ENCODE results near the gene PRODH.
"Not testable (repeated sequence)": the region's sequence is repeated elsewhere in the genome, so short reads cannot be mapped to it uniquely, and the experiment has no call there.

Gene PRODH

DNA sequence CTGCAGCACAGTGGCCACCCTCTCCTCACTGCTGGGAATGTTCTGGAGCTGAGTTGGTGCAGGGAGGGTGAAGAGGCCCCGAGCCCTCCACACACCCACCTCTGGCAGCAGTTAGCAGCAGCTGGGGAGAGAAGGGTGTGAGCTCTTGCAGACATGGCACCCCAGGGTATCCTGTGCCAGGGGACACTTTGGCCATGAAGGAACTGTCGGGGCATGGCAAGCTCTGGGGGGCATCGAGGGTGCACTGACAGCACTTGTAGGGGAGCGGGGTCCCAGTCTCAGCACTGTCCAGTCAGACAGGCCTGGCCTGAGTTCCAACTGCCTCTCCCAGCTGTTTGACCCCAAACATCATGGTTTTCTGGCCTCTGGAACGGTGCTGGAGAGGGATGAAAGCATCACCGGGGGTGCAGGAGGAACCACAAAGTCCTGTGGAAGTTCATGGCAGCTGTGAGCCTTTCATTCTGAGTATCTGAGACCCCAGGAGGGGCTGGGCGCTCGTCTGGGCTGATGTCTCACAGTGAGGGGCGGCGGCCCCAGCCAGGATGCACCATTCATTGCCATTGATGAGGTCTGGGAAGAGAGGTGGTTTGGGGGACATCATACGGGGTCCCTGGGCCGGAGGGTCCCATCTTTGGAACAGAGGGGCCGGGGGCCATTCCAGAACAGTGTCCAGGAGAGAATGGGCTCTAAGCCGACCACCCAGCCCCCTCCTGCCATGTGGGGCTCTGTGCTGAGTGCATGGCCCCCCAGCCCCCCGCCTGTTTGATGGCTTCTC, 20.2 kb upstream of the PRODH start:
- in situ Hi-C loops (cut with MboI; ENCODE audit: low sequenced_read_pairs): loop anchor here (25.0 kb wide), 2 partner anchors 506 to 856 kb away; no protein-coding TSS in a partner anchor

DNA sequence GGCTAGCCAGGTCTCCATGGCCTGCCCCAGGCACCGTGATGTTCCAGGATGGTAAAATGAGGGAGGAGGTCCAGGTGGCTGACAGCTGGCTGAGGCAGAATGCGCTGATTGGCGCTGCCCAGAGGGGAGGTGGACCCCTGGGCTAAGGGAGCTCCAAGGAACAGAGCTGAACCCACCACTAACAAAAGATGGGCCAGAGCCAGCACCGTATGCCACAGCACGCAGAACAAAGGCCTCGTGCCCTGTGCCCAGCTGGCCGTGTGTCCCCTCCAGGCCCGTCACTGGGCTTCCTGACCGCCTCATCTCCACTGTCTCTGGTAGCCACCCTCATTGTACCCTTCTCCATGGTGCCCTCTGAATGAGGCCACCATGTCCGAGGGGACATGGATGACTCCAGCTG, 19.6 kb upstream of the PRODH start:
- in situ Hi-C loops (cut with MboI; ENCODE audit: low sequenced_read_pairs): loop anchor here (25.0 kb wide), 2 partner anchors 507 to 857 kb away; no protein-coding TSS in a partner anchor

DNA sequence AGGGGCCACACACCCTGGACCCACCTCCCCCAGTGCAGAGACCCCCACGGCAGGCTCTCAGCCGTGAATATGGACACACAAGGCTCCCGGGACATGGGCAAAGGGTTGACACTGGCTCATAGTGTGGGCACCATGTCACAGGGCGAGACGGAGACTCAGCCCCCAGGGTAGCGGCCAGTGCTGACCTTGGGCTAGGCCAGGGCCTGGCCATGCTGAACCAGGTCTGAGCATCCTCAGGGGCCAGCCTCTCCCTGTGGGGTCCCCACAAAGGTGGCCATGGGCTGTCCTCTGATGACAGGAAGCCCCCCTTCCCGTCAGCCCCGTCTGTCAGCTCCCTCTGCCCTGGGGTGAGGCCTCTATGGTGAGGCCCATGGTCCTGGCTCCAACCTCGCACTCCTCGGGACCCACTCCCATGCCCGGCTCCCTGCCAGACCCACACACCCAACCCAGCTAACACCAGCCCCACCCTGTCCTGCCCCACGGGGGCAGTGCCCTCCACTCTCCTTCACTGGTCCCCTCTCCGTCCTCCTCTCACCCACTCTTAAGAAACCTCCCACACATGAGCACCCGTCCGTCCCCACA, 19.0 kb upstream of the PRODH start:
- in situ Hi-C loops (cut with MboI; ENCODE audit: low sequenced_read_pairs): loop anchor here (25.0 kb wide), 2 partner anchors 507 to 857 kb away; no protein-coding TSS in a partner anchor

DNA sequence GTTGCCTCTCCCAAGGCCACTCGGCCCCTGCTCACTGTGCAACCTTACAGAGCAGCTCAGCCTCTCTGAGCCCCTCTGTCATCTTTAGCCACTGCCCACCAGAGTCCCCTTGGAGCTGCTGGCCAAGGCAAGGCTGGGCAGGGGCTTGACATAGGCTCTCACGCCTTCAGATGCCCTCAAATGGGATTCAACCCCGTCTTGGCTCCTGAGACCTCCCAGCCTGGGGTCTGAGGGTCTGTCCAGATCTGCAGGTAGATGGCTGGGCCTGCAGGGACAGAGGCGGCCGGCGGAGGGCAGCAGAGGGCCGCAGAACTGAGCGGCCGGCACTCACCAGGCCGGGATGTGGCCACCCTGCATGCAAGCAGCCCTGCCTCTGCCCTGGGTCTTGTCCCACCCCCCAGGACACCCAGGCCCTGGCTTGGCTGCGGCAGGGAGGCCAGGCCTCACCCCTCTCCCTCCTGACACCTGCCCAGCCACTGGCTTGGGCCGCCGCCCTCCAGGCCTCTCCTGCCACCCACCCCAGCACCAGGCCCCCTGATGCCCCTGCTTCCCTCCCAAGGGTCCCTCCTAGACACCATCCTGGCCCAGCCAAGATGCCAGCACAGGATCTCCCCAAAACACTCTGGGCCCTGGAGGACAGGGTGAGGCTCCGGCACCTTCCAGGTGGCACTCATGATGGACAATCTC, 18.4 kb upstream of the PRODH start:
- in situ Hi-C loops (cut with MboI; ENCODE audit: low sequenced_read_pairs): loop anchor here (25.0 kb wide), 2 partner anchors 508 to 858 kb away; no protein-coding TSS in a partner anchor

DNA sequence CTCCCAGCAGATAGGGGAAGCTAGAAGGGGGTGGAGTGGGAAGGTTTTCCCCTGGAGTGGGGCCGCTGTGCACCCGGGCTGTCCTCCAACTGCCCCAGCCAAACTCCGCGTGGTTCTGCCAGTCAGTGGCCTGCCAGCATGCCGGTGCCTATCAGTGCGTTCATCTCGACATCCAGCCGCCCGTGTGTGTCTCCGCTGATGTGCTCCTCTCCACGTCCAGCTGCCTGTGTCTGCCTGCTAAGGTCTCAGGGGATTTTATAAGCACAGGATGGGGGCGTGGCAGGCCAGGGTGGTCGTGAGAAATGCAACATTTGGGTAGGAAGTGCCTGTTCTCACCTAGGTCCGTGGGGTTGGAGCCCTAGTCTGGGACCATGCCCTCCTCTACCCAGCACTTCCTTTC, 17.0 kb upstream of the PRODH start:
- in situ Hi-C loops (cut with MboI; ENCODE audit: low sequenced_read_pairs): loop anchor here (25.0 kb wide), 2 partner anchors 509 to 859 kb away; no protein-coding TSS in a partner anchor

DNA sequence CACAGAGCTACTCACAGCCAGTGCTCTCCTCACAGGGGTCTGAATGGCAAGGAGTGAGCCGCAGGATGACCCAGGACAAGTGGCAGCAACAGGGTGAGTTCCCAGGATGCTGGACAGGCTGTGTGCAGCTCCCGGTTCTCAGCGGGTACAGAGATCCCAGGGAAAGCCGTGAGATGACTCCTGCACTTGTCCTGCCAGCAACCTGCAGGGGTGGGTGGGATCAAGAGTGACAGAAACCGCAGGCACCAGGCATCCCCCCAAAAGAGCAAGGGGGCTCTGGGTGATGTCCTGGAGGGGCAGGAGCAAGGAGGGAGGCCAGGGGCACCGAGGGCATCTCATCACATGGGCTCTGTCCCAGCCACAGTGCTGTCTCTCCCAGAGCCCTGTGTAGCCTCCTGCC, 15.9 kb upstream of the PRODH start:
- in situ Hi-C loops (cut with MboI; ENCODE audit: low sequenced_read_pairs): loop anchor here (25.0 kb wide), 2 partner anchors 510 to 860 kb away; no protein-coding TSS in a partner anchor

DNA sequence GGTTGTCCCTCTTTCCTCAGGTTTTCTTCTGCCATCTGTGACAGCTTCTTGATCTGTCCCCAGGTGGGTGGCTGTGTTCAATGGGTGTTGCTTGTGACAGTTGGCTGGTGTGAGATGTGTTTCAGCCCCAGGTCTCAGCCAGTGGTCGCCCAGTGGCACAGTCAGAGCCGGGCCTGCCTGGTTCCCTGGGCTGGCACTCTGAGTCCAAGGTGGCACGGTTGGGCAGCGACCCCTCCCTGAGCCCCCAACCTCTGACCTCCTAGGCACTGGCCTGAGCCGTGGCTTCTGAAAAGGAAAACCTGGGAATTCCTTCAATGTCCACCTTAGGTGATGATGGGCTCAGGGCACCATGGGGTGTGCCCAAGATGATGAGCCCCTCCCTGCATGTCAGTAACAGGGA, 14.0 kb upstream of the PRODH start:
- in situ Hi-C loops (cut with MboI; ENCODE audit: low sequenced_read_pairs): loop anchor here (25.0 kb wide), 2 partner anchors 512 to 862 kb away; no protein-coding TSS in a partner anchor

DNA sequence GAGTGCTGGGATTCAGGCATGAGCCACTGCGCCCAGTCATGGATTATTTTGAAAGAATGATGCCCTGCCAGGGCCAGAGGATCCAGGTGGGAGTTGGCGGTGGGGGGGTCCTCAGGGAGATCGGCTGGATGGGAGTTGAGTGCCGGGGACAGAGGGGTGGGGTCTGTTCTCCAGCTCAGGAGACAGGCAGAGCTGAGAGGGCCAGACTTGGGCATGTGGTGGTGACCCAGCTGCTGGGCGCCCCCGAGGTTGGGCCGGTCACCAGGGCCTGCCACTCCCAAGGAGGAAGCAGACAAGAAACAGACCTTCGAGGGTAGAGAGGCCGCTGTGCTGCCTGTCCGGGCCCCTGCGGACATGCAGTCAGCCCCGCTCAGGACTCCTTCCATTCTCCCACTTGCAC, 11.8 kb upstream of the PRODH start:
- in situ Hi-C loops (cut with MboI; ENCODE audit: low sequenced_read_pairs): no loop called here

DNA sequence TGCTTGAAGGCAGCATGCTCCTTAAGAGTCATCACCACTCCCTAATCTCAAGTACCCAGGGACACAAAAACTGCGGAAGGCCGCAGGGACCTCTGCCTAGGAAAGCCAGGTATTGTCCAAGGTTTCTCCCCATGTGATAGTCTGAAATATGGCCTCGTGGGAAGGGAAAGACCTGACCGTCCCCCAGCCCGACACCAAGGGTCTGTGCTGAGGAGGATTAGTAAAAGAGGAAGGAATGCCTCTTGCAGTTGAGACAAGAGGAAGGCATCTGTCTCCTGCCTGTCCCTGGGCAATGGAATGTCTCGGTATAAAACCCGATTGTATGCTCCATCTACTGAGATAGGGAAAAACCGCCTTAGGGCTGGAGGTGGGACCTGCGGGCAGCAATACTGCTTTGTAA, 11.0 kb upstream of the PRODH start:
- in situ Hi-C loops (cut with MboI; ENCODE audit: low sequenced_read_pairs): not testable (repeated sequence)

DNA sequence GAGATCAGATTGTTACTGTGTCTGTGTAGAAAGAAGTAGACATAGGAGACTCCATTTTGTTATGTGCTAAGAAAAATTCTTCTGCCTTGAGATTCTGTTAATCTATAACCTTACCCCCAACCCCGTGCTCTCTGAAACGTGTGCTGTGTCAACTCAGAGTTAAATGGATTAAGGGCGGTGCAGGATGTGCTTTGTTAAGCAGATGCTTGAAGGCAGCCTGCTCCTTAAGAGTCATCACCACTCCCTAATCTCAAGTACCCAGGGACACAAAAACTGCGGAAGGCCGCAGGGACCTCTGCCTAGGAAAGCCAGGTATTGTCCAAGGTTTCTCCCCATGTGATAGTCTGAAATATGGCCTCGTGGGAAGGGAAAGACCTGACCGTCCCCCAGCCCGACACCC, 2.6 kb upstream of the PRODH start:
- in situ Hi-C loops (cut with MboI; ENCODE audit: low sequenced_read_pairs): not testable (repeated sequence)

DNA sequence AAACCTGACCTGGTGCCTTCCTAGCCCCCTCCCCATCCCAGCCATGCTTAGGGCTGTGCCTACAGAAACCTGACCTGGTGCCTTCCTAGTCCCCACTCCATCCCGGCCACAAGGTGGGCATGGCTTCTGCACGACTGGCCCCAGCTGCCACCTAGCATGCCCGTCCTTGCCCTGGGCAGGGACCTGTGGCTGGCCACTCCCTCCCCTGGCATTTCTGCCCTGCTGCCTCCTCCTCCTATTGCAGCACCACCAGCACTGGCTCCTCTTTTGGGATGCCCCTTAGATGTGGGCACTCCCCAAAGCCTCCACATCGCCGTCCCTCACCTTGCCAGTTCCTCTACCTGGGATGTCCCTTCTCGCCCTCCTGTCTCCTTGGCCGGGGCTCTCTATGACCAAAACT, 1.4 kb downstream of the PRODH start:
- in situ Hi-C loops (cut with MboI; ENCODE audit: low sequenced_read_pairs): not testable (repeated sequence)

DNA sequence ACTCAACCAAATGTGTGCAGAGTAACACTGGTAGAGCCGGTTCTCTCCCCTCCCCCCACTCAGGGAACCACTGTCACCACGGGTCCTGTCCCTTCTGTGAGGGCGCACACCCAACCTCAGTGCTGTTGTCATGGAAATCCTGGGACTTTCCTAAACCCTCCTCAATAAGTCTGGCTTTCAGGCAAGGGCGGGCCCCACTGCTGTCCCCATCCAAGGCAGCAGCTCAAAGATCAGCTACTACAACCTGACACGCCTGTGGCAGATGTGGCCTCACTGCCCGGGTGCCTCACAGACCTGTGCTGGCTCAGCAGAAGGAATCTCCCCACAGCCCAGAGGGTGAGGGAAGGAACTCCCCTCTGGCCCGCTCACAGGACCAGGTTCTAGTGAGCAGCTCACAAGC, 2.2 kb downstream of the PRODH start:
- in situ Hi-C loops (cut with MboI; ENCODE audit: low sequenced_read_pairs): no loop called here

DNA sequence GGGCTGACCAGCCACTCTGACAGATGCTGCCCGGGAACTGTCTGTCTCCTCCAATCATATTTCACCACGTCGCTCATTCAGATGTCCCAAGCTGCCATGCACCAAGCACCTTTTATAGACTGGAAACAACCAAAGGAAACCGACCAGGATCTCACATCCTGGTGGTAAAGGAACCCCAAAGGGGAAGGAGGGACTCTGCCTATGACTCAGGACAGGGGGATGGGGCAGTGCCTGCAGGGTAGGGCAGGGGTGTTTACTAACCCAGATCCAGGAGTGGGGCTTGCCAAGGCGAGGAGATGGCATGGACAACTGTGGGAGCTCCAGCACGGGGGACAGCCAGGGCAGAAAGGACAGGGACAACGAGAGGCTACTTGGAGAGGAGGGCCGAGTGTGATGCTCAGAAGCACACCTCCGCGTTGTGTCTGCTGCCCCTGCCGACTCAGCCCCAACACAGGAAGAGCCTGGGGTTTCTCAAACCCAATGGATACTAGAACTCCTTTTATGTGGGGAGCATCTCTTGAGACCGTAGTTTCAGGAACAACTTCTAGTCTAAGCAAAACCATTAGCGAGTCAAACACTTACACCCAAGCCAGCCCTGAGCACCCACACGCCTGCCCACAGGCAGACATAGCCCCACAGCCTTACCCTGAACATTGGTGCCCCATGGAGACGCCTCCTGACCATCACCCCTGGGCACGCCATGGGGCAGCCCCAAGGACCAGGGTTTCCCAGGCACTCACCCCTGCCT, 4.0 kb downstream of the PRODH start:
- in situ Hi-C loops (cut with MboI; ENCODE audit: low sequenced_read_pairs): no loop called here

DNA sequence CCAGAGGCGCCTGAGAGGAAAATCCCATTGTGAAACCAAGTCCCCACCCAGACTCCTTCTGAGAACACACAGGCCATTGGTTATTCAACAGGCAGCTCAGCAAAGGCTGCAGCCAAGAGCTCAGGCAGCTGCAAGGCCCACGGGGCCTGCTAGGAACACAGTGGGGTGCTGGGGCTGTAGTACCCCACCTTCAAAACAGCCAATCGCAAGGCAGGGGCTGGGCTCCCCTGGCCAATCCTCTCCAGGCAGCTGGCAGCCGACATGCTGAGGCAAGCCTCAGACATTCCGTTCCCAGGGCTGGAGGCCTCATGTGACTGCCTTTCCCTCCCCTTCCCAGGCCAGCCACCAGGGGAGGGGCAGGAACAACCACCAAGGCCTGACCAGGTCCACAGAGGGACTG, 6.6 kb downstream of the PRODH start:
- in situ Hi-C loops (cut with MboI; ENCODE audit: low sequenced_read_pairs): no loop called here

DNA sequence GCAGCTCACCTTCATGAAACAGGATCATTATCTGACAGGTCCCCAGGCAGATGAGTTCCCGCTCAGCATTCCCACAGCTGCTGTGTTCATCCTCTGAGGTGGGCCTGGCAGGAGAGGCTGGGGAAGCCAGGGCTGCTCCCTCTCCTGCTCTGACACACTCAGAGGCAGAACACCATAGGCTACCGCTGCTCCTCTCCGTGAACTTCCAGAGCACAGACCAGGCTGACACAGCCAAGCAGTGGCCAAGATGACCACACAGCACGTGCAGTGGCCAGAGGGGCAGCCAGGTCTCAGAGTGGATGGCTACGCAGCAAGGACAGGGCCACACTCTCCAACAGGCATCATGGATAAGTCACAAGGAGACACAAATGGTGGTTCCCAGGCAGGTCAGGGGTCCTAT, 8.5 kb downstream of the PRODH start:
- in situ Hi-C loops (cut with MboI; ENCODE audit: low sequenced_read_pairs): no loop called here

DNA sequence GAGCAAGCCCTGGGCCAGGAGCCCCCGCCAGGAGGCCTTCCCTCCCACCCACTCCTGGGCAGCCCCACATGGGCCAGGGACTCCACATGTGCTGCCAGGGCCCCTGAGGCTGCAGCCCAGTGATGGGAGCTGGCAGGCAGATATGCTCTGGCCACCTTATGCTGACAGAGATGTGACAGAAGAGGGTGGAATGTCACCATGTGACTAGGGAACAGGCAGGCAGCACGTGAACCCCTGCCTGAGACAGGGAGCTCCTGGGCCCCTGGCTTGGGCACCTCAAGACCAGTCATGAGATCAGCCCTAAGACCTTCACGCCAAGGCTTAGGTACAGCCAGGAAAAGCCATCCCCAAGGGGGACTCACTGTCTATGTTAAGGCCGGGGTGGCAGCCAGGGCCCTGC, 9.1 kb downstream of the PRODH start:
- in situ Hi-C loops (cut with MboI; ENCODE audit: low sequenced_read_pairs): no loop called here

DNA sequence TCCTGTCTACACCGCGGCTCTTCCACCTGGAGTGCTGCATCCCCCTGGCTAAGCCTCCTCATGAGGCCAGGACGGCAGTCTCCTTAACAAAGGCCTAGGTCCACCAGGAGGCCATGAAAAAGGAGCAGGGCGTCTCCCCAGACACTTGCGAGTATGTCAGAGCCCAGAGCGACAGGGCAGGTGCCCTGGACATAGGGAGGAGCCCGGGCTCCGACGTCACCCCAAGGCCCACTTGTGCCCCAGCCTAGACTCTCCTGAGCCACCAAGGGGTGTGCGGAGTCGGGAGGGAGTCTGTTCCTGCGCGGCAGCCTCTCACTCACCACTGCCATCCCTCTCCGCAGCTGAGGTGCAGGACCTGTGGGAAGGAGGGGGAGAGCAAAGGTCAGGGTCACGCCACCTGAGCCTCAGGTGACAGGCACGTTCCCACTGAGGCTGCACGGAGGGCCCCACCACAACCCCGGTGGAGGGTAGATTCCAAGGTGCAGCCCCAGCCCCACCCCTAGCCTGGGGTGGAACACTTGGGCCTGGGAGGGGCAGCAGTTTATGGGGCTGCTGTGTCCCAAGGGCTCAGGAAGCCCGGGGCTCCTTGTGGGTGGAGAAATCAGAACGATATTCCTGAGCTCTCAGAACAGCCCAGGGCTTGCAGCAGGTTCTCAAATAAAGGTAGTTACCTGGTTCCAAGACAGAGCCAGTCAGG, 10.6 kb downstream of the PRODH start:
- in situ Hi-C loops (cut with MboI; ENCODE audit: low sequenced_read_pairs): no loop called here

DNA sequence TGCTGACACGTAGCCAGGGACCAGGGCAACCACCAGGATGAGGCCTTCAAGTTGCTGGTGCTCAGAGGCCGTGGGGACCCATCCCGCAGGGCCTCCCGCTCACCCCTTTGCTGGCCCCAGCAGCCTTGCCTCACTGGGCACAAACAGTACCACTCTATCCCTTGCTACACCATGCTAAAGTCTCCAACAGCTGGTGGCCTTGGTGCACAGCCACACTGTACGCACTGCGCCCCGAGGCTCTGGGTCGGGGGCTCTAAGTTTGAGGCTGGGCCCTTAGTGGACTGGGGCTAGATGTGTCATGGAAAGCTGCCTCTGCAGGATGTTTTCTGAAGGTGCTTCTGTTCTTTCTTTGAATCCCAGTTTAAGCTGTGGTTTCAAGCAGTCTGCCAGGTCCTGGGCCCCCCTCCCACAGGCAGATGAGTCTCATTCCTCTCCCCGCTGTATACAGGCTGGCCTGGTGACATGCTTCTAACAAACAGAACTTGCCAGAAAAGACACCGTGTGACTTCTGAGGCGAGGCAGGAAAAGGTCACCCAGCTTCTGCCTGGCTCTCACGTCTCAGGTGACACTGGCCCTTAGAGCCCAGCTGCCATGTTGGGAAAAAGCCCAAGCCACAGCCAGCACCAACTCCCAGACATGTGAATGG, 15.7 kb downstream of the PRODH start:
- in situ Hi-C loops (cut with MboI; ENCODE audit: low sequenced_read_pairs): not testable (repeated sequence)

DNA sequence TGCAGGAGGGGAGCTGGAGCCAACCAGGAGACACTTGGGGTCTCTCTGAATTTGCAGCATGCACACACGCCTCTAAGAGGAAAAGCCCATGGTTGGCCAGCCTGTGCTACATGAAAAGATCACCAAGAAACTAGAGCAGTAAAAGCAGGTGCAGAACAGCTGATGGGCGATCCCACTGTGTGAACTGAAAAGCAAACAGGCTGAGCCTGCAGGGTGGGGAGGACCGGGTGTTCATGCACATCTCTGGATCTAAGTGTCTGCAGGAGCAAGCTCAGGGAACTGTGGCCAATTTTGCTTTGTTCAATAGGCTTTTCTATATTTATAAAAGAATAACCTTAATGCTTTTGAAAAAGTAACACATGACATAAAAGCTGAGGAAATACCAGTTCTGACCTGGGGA, 18.3 kb downstream of the PRODH start:
- in situ Hi-C loops (cut with MboI; ENCODE audit: low sequenced_read_pairs): not testable (repeated sequence)

DNA sequence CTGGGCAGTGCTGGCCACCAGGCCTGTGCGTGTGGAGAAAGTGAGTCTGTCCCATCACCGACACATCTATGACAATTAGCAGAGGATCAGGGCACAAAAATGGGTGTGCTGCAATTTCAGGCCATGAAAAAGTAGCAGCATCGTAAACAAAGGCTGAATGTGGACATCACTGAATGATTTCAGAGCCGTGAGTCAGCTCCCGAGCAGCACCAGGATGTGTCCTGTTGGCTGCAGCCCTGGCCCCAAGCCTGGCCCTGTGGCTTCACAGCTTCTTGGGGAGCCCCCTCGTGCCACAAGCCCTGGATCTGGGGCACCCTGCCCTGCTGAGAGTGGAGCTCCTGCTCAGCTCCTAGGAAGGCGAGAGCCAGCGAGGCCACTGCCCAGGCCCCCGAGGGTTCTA, 20.5 kb downstream of the PRODH start:
- in situ Hi-C loops (cut with MboI; ENCODE audit: low sequenced_read_pairs): not testable (repeated sequence)

Data from HL-60/S4 (cell line).